NCI-H1105 treated with DMSO at 0.1 percent for 48 hours (cell line): ENCODE results near the gene NRXN2.
A peak's percentile ranks its signal among the peaks of the same experiment; 100 is the strongest.

Source experiments
- DNase-seq: peaks from one replicate; lab custom pipeline; 2025; lab: John Stamatoyannopoulos, UW

NRXN2 gene

DNA sequence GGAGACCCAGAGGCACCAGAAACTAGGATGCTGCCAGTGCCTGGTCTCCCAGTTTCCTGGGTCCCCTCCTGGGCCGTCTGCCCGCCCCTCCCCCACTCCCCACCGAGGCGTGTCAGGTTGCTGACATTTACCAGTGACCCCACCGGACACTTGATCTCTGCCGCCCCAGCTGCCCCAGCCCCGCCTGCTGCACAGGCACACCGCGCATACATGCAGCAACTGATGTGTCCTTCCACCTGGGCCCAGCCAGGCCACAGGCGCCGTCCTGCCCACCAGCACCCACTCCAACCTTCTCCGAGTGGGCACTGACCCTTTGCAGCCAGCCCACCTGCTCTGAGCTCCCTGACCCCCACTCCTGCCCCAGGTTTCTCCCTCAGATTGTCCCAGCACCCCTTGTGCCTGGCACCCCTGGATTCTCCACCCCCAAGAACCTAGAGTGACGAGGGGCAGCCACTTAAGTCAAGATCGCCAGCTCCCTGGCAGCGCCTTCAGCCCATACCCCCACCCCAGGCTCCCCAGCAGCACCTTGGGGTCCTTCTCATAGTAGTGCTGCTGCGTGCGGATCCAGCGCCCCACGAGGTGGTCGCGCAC, 36.2 kb upstream of the NRXN2 start:
- DNase-seq, result no peak

DNA sequence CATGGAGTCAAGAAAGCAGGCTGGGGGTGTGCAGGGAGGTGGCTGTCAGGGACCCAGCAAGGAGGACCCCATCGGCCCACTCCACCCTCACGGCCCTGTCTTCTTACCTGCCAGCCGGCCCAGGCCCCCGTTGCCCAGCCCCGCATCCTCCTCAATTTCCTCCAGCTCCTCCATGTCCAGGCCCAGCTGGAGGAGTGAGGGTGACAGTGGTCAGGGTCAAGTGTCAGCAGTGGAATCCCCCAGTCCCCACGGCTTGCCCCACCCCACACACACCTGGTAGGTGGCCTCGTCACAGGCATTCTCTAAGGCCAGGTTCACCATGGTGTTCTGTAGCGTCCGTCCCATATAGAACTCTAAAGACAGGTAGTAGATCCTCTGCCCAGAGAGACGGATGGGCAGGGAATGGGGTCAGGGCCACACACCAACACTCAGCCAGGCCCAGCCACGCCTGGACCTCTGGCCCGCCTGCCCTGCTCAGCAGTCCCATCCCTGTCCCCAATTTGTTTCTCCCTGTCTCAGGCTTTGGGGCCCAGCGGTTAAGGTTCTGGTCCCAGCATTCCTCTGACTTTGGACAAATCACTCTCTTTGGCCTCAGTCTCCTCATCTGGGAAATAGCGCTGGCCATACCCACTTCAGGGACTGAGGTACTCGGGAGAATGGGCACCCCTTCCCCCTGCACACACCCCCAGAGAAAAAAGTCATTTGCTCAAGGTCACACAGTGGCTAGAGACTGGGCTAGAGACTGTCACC, 35.5 kb upstream of the NRXN2 start:
- no peak for DNase-seq

DNA sequence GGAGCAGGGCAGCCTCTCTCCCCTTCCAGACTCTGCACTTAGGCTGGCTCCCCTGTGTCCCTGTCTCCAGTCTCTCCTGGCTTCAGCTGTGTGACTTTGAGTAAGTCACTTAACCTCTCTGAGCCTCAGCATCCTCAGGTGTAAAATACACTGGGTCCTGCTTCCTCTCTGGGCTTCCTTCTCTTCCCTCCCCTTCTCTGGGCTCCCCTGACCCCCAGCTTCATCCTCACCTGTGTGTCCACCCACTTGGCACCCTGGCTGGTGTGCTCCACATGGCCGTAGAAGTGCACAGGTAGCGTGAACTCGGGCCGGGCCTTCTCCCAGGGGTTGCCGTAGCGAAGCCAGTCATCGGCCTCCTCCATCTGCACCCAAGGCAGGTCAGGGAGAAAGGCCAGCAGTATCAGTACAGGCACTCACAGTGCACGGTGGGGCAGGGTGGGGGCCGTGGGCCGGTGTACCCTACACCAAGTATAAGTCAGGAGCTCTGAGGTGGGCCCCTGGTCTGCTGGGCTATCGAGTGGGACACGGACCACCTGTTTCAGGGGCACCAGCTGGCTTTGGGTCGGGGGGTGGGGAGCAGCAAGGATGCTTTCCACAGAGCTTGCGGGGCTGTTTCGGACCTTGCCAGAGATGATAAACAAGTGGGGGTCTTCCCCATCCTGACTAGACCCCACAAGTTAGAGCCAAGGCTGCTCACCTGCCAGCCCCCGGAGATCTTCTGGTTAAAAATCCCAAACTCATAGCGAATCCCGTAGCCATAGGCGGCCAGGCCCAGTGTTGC, 34.7 kb upstream of the NRXN2 start:
- no peak for DNase-seq

DNA sequence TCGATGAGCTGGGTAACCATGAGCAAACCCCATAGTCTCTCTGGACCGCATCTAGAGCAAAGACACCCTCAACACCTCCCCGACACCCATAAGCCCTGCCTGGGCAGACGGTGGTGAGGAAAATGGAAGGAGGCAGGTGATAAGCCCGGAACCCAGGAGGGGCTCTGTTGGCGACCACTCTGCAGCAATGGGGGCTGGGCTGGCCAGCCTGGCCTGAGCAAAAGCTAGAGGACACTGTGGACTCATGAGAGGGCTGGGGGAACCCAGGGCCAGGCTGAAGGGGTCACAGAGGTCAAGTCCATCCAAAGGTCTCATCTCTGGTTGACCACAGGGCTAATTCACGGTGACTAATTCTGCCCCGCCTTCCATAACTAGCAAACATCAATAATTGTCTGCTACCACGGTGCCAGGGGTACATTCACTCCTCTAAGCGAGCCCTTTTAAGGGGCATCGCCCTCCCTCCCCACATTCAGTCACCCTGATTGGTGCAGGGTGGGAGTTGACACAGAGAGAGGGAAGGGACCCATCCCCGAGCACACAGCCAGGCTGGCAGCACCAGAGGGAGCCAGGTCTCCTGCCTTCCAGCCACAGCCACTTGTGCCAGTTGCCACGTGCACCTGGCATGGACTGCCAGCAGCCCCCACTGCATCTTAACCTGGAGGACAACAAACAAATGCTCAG, 32.8 kb upstream of the NRXN2 start:
- no peak for DNase-seq

DNA sequence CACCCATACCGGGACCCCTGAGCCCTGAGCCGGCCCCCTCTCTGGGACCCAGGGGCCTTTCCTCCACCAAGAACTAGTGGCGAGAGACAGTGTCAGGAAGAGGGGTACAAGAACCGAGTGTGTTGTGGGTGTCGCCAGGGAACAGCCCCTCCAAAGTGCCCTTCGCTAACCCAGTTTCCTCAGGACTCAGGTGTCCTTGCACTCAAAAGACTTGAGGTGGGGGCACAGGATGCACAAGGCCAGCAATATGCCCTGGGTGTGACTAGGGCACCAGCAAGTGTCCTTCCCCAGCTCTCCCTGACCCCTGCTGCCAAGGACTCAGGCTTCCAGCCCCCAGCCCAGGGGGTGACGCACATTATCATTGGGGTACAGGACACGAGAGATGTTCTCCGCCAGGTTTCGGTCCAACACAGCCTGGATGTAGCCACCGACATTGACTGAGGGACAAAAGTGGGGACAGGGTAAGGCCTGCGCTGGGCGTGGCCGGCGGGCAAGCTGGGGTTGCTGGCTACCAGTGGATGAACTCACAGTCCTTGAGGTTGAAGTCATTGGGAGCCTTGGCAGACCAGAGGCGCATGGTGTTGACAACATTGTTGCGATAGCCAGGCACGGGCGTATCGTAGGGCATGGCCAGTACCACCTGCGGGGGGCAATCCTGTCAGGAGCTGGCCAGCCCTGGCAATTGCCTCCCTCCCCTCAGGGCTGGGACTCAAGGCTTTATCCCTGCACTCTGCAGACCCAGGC, 32.1 kb upstream of the NRXN2 start:
- DNase-seq, result no peak

DNA sequence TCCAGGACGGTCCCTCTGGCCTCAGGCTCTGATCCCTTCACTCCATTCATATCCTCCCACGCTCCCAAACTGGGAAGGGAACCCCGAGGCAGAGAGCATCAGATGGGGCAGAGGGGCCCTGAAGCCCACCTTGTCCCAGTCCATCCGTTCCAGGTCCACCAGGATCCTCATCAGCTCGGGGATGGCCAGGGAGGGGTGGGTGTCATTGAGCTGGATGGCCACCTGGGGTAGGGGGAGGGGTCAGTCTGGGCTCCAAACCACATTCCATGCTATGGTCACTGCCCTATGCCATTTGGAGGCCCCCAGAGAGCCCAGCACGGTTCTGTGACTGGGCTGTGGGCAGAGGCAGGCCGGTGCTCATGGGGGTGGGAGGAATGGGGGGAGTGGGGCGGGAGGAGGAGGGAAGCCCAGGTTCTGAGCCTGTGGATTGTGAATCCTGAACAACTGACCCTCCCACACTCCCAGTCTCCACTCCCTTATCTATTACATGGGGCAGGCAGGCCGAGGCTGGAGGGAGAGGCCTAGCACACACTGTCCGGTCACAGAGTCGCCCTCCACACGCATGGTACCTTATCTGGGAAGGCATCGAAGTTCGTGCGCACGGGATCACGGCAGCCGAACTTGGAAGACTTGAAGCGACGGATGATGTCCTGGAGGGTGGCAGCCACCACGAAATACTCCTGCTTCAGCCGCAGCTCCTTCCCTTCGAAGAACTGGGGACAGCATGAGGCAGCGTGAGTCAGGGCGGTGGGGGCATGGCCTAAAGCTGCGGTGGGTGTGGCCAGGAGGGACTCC, 31.3 kb upstream of the NRXN2 start:
- DNase-seq, result no peak

DNA sequence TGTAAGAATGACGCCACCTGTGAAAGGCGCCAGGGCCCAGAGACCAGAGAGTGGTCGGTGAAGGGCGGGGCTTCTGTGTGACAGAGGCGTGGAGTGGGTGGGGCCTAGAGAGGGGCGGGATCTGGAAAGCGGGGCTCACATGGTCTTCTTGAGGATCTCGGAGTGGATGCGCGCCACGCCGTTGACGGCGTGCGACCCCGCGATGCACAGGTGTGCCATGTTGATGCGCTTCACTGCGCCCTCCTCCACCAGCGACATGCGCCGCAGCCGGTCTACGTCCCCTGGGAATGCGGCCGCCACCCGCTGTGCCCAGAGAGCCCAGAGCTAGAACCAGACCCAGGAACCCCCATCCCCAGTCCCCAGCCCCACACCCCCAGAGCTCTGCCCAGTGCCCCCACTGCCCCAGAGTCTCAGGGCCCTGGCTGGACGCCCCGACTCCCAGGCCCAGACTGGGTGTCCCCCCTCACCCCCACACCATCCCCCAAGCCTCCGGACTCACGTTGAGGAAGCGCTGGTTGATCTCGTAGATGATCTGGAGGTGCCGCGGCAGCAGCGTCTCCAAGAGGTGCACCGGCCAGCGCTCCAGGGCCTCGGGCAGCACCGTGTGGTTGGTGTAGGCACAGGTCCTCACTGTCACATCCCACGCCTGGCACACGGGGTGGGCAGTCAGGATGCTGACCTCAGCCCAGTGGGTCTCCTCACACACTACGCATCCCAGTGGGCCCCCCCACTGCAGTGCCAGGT, 30.6 kb upstream of the NRXN2 start:
- no peak for DNase-seq

DNA sequence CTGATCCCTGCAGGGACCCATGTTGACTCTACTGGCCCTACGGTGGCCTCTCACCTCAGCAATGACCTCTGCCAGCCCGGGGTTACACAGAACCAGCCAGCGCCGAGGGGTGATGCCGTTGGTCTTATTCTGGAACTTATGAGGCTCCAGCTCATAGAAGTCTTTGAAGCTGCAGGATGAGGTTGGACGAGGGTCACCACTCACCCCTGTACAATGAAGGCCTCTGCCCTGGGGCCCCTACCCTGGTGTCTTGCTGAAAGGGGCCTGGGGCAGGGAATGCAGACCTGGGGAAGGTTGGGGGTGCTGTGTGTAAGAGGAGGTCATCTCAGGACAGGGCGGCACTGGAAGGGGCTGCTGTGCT, 30.0 kb upstream of the NRXN2 start:
- DNase-seq, result no peak

DNA sequence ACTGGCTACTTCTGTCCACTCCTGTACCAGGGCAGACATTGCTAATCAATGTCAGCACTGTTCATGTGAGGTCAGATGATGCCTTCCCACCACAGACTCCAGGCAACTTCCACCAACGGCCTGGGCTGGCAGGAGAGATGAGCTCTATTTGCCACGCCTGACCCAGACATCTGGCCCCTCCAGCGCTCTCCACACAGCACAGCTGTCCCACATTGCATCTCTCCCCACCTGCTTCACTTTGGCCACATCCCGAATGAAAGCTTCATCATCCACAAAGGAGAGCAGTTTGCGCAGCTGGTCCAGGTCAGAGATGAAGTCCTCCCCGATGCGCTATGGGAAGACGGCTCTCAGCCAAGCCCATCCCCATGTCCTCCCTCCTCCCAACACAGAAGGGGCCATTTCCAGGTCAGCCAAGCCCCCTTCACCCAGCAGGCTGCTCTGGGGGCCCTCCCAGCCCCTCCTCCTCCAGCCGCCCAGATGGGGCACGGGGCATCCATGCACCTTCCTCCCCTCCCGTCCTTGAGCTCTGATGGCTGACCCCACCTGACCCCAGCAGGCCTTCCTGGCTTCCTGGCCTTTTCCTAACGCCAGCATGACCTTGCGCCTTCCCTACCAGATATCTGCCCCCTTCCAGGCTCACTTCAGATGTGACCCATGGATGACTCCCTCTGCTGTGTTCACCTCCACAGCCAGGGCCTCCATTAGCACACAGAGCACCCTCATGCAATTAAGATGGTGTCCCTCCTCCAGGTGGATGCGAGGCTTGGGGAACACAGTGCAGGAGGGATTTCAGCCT, 29.4 kb upstream of the NRXN2 start:
- DNase-seq, result no peak

DNA sequence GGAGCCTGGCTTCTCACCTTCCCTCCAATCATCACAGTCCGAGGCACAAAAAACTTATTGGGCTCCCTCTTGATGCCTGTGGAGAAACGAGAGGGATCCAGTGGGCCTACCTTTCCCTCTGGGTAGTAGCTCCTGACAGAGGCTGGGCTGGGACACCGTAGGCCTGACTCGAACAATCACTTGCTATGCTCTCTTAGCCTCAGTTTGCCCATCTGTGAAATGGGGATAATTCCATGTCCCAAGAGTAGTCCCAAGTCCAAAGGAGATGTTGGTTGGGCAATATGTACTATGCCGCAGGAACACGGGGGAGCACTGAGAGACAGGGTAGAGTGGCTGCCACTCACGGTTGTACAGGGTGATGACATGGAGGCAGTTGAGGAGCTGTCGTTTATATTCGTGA, 28.6 kb upstream of the NRXN2 start:
- no peak for DNase-seq

DNA sequence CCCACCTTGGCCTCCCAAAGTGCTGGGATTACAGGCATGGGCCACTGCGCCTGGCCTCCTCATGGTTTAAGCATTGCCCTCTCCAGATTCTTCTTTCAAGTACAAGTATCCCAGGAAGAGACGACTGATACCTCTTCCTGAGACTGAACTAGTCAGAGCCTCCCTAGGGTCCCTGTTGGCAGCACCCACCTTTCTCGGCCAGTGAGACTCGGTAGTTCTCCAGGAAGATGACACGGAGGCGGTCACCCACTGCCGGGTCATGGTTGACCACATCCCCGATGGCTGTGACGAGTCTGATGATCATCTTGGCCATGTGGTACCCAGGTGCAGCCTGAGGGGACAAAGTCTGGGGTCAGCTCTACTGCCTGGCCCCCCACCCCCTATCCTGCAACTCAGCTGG, 28.1 kb upstream of the NRXN2 start:
- no peak for DNase-seq

DNA sequence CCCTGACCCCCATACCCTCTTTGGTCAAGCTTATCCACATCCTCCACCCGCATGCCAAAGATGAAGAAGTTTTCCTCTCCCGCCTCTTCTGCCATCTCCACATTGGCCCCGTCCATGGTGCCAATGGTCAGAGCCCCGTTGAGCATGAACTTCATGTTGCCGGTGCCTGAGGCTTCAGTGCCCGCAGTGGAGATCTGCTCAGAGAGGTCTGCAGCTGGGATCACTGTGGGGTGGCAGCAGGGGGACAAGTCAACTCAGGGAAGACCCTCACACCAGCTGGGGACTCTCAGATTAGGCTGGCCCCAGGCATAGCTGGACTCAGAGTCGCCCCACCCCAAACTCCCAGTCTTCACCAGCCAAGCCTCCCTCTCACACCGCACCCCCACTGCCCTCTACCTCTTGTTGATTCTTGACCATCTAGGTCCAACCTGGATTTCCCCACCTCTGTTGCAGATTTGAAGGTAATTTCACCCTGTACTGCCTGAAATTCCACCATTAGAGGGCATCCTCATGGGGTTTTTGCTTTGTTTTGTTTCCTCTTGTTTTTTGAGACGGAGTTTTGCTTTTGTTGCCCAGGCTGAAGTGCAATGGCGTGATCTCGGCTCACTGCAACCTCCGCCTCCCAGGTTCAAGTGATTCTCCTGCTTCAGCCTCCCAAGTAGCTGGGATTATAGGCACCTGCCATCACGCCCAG, 27.5 kb upstream of the NRXN2 start:
- DNase-seq, result no peak

DNA sequence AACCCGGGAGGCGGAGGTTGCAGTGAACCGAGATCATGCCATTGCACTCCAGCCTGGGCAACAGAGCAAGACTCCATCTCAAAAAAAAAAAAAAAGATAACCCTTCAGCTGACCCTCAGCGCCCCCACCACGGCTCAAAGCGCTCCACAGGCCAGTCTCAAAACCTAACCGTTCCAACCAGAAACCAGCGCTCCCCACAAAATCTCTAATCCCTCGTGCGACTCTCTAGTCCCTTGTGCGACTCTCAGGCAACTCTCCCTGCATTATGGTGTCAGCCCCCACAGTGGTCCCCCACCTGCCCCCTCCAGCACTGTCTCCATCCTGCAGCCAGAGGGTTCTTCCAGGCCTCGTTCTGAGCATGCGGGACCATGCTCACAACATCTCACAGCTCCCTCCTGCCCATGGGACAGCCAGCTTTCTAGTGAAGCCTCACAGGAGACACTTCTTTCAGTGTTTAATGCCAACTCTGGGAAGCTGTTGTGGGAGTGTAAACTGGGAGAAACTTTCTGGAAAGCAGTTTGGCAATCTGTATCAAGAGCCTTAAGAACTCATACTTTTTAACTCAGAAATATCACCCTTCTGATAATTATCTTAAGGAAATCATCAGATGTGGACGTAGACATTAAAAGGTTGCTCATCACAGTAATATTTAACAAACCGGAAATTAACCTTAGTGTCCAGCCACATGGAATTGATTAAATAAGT, 25.1 kb upstream of the NRXN2 start:
- DNase-seq, result no peak

DNA sequence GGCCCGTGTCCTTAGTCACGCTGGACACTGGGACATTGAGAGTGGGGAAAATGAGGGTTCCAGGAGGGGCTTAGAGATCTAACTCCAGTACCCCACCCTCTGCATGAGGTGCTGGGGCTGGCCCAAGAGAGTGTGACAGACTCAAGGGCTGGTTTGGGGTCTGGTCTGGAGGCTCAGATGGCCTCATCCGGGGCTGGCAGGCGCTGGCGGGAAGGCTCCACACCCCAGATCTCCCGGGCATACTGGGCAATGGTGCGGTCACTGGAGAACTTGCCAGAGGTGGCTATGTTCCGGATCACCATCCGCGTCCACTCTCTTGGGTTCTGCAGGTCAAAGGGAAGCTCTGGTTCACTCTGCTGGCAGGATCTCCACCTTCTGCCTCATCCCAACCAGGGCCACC, 23.5 kb upstream of the NRXN2 start:
- DNase-seq, result no peak

DNA sequence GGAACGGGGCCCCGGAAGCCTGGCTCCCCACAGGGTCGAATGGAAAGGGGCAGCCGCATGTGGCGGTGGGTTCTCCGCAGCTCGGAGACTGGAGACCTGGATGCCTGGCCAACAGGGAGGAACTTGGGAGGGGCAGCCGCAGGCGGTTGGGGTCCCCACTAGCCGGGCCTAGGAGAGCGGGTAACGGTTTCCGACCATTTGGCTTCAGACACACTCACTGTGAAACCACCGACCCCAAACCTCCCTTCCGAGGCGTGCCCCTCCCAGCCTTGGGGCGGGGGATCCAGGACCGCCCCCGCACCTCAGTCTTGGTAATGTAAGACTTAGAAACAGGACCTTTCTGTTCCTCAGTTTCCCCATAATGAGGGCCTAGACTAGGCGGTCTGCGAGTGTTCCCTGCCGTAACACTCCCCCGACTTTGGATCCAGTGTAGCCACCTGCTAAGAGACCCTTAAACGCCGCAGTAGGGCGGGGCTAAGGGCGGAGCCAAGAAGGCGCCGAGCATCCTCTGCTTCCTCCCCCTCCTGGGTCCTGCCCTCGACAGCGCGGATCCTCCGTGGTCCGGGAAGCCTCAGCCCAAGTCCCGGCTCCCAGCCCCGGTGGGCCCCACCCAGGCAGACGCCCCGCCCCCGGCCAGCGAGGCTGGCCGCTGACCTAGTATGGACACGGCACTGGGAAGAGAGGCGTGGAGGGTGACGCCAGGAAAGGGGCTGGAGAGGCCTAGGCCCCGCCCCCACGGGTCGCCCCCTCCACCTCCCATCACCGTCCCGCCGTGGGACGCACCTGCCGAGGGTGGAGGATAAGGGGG, 22.7 kb upstream of the NRXN2 start:
- peak; percentile 28 for DNase-seq

DNA sequence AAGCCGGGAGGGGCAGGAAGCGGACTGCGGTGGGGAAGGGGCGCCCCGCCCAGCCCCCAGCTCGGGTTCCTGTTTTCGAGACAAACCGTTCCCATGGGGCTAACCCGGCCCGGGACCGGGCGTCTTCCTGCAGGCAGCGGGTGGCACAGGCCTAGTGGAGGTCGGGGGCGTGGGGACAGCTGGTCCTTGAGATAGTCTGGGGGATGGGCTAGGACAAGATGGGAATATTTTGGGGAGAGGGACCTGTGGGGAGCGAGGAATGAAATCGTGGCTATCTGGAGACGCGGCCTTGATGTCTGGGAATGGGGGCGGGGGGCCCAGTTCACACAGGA, 22.2 kb upstream of the NRXN2 start:
- DNase-seq, result no peak

DNA sequence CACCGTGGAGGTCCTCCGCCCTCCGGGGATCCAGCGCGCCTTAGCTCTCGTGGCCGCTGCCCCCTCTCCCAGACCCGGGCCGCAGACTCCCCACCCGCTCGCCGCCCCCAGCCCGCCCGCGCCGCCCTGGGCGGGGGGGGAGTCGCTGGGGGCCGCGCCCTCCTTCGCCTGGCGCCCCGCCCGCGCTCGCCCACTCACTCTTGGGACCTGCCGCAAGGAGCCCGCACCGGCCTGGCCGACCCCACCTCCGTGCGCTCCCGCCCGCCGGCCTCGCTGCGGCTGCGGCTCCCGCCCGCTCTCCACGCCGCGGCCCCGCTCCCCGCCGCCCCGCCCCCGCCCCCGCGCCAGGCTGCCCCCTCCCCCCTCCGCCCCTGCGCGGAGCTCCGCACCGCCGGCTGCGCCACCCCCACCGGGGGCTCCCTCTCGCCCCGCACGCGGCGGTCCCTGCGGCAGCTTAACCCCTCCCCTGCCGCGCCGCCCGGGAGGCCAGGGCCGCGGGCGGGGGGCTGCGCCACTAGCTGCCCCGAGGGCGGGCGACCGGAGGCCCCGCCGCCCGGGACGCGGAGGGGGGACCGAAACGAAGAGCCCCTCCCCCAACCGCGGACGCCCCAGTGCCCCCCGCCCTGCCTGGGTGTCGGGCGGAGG, 21.7 kb upstream of the NRXN2 start:
- DNase-seq, result no peak
